ENCODE data around the gene CEP290. TPM values are rescaled to one million over a fixed set of nuclear protein-coding genes. Genes with fewer than 3 reads are reported as not detected.
"Not testable (repeated sequence)": the region's sequence is repeated elsewhere in the genome, so short reads cannot be mapped to it uniquely, and the experiment has no call there.

CEP290 gene
- total RNA-seq, 2 donors from 2014 or later = 8.5 to 9.7 TPM

DNA sequence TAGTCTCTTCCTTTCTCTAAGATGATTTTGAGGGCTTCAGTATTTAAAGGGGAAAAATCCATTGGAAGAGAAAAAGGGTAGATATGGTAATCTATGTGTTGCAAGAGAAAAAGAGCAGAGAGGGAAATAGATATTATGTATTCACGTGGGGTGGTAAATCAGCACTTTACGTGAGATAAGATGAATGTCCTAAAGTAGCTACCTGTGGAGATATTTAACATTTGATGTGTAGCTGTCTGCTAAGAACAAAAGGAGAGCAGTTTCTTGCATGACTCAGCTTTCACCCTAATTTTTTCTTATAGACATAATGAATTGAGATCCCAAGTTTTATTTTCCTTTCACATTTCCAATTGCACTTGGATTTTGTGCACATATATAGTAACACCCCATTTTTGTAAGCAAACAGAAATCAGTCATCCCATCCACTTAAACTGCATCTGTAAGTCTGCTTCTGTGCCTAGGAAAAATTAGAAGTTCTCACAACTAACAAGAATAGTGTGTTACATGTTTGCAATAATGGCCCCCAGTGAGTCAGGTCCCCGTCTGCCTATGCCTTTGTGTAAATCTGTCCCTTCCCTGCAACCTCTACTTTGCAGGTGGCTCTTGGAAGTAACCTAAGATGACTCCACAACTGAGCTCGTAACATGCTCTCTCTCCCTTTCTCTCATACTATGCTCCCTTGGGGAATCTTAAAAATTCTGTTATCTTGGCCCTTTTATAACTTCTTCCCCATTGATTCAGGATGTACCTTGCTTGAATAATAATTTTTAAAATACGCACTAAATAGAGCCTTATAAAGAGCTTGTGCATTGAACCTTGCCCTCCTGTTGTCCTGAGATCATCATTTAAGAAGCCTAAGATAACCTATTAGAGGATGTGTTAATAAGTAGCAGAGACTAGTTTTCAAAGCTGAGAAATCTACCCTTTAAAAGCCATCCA, 3.9 kb upstream of the CEP290 start:
- ATAC-seq = no peak
- intact Hi-C loops (cut with DNase I, micrococcal nuclease) = no loop called here
- DNase-seq = no peak

DNA sequence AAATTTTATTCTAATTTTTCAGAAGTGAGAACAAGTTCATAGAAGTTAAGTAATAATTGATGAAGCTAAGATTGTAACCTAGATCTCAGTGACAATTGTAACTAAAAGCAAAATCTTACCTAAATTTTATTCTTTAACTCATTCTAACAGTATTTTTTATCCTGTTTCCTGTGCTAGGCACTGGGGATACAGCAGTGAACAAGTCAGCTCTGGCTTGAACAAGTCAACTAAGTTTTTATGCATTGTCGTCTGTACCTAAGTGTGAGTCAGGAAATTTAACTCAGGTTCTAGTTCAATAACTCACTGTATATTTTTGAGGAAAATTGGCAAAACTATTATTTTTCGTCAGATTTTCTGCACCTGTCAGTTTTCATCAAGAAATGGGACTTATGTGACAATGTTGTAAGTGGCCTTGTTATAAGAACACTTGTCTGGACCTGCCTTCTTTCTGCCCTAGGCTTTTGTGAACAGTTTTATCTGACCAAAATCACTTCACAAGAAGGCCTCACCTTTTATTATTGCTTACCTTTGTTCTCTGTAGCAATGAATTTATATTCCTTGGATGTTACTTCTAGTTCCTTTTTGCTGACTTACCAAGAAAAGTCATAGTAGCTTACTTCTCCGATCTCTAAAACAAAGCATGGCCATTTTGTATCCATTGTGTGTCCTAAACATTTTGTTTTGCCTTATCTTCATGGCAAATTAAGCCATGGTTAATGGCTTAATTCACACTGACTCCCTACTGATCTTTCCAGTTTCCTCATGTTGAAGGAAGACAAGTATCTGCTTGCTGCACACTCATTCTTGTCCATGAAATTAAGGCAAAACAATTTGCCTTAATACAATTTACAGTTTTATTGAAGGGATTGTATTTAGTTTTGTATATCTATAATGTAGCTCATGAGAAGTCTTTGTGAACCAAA, 2.9 kb upstream of the CEP290 start:
- intact Hi-C loops (cut with DNase I, micrococcal nuclease) = no loop called here
- ATAC-seq (no peak), DNase-seq (no peak)

DNA sequence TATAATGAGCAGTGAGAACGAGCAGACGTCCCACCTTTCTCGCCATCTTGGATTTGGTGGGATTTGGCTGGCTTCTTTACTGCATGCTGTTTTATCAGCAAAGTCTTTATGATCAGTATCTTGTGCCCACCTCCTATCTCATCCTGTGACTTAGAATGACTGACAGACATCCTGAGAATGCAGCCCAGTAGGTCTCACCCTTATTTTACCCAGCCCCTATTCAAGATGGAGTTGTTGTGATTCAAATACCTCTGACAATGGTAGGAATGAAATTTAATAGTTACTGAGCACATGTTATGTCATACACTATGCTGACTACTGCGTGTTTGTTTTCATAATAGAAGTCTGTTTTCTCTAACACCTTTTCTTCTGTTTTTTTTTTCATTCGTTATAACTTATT, 2.1 kb upstream of the CEP290 start:
- DNase-seq (no peak), ATAC-seq (no peak)
- intact Hi-C loops (cut with DNase I, micrococcal nuclease) = no loop called here

DNA sequence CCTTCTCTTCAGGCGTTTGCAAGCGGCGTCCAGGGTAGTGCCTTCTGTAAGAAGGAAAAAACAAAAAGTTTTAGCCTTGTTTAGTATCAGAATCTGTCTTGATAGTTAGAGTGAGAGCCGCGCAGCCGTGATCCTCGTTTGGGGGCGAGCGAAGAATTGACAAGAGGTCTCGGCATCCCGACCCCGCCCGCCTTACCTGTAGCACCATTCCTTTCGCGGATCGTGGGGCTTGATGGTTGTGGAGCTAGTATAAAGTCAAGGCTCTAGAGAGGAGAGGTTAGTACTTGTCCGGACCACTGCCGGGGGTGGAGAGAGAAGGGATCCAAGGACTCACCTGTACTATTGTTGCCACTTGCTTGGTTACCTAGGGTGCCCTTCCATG, 713 bp upstream of the CEP290 start:
- ATAC-seq (peak; percentile 19), DNase-seq (peak; percentile 33 to 58)
- intact Hi-C loops (cut with DNase I, micrococcal nuclease) = no loop called here

DNA sequence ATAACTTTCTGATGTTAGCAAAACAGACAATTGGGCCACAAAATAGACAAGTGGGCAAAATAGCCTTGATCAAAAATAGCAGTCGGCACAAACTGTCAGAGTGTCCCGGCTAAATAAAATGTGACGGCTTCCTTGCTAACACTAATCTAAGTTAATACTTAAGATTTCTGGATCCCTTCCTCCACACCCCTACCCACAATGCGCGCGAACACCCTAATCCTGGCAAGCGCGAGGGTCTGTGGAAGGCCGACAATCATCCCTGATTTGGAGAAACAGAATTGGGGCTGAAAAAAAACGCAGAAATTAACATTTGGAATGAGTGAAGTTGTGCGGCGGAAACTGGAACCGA, 489 bp downstream of the CEP290 start:
- DNase-seq (no peak), ATAC-seq (no peak)
- intact Hi-C loops (cut with DNase I, micrococcal nuclease) = no loop called here

DNA sequence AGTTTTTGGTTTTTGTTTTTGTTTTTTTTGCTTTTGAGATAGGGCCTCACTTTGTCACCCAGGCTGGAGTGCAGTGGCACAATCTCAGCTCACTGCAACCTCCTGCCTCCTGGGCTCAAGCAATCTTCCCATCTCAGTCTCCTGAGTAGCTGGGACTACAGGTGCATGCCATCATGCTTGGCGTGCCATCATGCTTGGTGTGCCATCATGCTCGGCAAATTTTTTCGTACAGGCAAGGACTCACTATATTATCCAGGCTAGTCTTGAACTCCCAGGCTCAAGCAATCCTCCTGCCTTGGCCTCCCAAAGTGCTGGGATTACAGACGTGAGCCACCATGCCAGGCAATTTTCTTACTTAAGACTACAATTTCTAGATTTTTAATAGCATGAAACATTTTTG, 2.2 kb downstream of the CEP290 start:
- ATAC-seq; intact Hi-C loops (cut with DNase I, micrococcal nuclease): not testable (repeated sequence)

DNA sequence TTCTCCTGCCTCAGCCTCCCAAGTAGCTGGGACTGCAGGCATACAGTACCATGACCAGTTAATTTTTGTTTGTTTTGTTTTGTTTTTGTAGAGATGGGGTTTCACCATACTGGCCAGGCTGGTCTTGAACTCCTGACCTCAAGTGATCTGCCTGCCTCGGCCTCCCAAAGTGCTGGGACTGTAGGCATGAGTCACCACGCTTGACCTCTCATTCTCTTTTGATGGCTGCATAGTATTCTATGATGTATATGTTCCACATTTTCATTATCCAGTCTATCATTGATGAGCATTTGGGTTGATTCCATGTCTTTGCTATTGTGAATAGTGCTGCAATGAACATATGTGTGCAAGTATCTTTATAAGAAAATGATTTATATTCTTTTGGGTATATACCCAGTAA, 8.7 kb downstream of the CEP290 start:
- intact Hi-C loops (cut with DNase I, micrococcal nuclease); DNase-seq; ATAC-seq: not testable (repeated sequence)

More for the DNA sequence above, 2.2 kb downstream of the CEP290 start:
- not testable (repeated sequence) for DNase-seq

DNA sequence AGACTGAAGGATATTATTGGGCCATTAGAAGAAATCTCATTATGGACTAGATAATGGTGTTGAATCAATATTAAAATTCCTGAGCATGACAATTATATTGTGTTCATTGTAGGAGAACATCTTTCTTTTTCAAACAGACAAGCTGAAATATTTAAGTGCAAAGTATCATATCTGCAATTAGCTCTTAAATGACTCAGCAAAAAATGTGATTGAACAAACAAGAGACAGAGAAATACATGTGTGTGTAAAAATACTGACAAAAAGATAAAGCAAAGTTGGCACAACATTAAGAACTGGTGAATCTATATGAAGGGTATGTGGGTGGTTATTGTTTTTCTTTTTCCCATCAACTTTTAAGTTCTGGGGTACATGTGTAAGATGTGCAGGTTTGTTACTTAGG, 9.5 kb downstream of the CEP290 start:
- no peak for DNase-seq
- intact Hi-C loops (cut with DNase I, micrococcal nuclease) = no loop called here
- no peak for ATAC-seq

DNA sequence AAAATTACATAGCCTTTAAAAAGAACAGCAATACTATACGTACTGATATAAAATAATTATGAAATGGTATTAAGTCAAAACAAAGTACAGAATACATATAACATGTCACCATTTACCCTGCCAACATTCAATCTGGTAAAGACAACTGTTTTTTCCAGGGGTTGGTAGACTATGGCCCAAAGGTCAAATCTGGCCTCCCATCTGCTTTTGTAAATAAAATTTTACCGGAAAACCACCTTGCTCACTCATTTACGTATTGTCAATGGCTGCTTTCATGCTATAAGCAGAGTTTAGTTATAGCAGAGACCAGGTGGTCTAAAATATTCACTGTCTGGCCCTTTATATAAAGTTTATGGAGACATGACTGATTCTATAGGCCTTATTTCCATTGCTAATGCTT, 14.0 kb downstream of the CEP290 start:
- DNase-seq (no peak), ATAC-seq (no peak)
- intact Hi-C loops (cut with DNase I, micrococcal nuclease) = no loop called here

DNA sequence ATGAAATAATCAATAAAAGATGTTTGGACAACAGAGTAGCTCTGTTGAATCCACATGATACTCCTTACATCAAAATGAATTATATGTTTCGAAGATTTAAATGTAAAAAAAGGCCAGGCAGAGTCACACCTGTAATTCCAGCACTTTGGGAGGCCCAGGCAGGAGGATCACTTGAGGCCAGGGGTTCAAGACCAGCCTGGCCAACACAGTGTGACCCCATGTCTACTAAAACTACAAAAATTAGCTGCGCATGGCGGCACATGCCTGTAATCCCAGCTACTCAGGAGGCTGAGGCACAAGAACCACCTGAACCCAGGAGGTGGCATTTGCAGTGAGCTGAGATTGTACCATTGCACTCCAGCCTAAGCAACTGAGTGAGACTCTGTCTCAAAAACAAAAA, 14.8 kb downstream of the CEP290 start:
- intact Hi-C loops (cut with DNase I, micrococcal nuclease) = no loop called here
- DNase-seq = no peak
- ATAC-seq = no peak

DNA sequence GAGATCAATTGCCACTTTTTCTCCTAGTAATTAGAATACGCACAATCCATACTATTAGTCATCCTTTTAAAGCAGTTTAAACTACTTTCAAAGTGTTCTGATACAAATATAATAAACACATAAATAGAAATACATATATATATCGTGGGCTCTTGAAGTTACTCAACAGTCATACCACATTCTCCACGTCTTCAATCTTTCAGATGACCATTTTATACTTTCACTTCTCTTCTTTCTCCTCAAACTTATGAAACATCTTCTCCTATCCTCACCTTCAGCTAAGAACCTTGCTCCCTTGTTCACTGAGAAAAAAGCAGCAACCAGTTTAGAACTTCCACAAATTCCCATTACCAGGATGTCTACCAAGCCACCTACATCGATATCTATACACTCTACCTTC, 19.2 kb downstream of the CEP290 start:
- DNase-seq = no peak
- no peak for ATAC-seq
- intact Hi-C loops (cut with DNase I, micrococcal nuclease) = no loop called here

DNA sequence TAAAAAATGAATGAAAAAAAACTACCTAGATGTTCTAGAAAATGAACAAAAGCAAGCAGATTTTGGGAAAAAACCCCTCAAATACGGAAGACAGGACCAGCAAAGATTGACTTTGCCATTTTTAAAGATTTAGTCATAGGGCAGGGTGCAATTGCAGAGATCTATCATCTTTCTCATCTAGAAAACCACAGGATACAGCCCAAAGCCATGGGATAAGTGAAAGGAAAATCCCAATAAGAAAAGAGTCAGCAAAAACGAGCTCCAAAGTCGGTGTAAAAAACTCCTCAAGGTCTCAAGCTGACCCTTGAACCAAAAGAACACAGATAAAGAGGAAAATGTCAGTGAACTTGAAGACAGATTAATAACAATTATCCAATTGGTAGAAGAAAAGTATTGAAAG, 28.0 kb downstream of the CEP290 start:
- DNase-seq (no peak), ATAC-seq (no peak)
- intact Hi-C loops (cut with DNase I, micrococcal nuclease) = no loop called here

DNA sequence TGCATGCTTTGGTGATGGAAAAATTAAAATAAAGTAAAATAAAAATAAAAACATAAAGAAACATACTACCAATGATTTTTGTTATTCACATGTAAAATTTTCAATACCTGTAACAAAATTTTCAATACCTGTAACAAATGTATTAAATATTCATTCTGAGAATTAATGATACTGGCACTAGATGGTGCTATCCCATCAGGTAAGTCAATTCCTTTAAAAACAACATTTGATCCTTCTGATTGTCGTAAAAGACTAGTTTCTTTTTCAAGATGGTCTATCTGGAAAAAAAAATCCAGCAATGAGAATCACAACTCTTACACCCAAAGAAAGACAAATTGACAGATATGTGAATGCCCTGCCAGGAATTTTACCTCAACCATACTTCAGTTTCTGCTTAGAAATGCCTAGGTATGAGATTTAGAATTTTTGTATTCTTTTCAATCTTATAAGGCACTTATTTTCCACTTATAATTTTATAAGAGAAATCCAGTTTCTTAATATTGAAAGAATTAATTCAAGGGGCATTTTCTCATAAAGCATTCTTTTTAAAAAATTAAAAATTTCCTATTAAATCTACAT, 30.7 kb downstream of the CEP290 start:
- intact Hi-C loops (cut with DNase I, micrococcal nuclease) = no loop called here
- ATAC-seq = peak; percentile 56
- DNase-seq = no peak

DNA sequence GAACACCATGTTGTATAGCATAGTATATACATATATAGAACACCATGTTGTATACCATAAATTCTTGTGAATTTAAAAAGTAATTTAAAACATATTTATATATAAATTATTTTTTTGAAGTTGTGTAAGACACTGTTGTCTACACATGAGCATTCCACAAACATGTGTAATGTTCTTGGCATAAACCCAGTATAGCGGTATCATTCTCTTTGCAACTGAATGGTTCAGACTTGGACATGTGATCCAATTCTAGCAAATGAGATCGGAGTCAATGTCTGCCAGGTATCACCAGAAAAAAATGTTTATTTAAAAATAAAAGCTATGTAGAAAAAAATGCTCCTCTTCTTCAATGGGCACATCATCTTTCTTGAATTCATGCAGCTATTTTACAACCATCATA, 33.9 kb downstream of the CEP290 start:
- ATAC-seq (no peak), DNase-seq (no peak)
- intact Hi-C loops (cut with DNase I, micrococcal nuclease) = no loop called here

DNA sequence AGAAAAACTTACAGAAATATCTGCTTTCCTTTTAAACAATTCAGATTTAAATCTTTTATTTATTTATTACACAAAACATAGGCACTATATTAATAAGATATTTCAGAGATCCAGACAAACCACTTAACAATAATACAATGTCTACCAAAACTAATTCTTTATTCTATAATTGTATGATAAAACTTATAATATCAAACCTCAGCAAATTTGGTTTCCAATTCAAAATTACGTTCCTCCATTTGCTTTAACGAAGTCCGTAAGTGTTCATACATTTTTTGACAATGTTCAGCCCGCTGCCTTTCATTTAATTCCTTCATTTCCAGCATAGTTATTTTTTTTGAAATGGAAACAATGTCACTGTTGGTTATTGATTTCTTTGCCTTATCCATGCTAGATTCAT, 48.3 kb downstream of the CEP290 start:
- ATAC-seq (no peak), DNase-seq (no peak)
- intact Hi-C loops (cut with DNase I, micrococcal nuclease) = no loop called here

DNA sequence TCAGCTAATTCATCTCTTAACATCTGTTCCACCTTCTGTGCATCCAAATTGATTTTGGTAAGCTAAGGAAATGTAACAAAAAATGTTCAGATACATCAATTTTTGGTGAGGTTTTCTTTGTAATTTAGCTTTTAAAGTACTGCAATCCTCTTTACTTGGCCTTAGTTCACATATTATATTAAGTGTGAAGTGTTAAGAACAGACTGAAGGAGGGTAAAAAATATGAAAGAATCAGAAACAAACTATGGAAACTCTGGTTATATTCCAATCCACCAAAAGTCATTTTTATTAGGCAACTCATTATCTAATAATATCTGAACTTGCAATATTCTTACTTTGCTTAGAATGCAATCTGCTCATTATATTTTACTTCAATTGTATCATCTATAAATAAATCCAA, 49.1 kb downstream of the CEP290 start:
- intact Hi-C loops (cut with DNase I, micrococcal nuclease) = no loop called here
- no peak for ATAC-seq
- no peak for DNase-seq

DNA sequence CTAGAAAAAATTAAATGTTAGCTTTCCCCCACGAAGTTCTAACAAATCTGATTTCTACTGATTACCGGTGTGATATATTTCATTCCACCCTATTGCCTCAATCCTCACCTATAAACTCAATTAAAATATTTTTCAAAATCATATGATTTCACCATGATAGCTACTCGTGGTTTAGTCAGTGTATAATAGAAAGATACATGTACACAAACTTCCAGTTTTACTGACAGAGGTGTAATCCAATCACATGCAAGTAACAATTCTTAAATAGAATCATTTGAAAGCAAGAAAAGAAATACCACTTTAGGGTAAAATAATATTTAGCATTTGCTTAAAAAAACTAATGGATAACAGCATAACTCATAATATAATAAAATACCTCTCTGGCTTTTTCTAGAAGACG, 57.7 kb downstream of the CEP290 start:
- no peak for ATAC-seq
- intact Hi-C loops (cut with DNase I, micrococcal nuclease) = no loop called here
- no peak for DNase-seq

DNA sequence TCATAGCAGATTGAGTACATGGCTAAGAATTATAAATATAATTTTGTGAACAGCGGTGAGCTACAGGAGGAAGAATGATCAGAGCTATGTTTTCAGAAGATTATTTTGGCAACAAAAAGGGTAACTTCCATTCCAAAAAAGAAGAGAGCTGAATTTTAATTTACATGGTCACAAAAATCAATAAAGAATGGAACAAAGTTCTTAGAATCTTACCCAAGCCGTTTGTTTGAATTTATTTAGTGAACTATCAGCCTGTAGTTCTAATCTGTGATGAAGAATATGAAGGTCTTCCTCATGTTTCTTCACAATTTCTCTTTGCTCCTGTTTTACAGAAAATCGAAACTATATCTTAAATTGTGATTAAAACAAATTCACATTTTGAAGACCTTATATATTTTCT, 58.3 kb downstream of the CEP290 start:
- no peak for DNase-seq
- ATAC-seq = no peak
- intact Hi-C loops (cut with DNase I, micrococcal nuclease) = no loop called here

DNA sequence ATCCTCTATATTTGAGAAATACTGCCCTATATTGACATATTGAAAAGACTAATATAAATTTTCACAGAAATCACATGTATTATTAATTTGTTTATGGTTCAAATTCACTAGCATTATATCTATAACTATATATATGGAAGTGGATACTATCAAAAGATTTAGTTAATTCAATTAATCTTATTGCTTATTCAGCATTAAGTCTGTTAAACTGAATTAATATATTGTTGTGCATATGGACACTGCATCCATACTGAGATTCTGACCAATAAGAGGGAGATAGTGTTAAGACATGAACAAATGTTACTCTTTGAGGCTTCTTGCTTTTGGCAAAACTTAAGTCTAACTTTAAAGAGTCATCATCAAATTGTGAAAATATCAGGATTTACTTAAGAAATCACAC, 60.6 kb downstream of the CEP290 start:
- intact Hi-C loops (cut with DNase I, micrococcal nuclease) = no loop called here
- DNase-seq = no peak
- ATAC-seq = no peak

DNA sequence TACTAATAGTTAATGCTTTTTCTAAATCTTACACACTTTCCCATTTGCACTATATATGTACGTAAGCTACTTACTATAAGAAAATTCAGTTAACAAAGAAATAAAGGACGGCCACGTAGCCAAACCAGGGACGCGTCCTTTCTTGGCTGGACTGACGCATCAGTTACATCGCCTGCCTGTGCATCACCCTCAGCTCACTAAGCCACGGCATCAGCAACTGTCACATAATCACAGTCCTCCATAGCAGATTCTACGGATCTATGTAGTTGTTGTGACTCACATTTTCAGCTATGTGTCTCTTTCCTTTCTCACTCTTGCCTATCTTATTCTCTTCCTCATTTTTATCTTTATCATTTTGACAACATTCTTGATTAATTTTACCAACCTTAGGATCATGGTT, 74.6 kb downstream of the CEP290 start:
- ATAC-seq = no peak
- intact Hi-C loops (cut with DNase I, micrococcal nuclease) = no loop called here
- no peak for DNase-seq

Data from left colon (tissue), 2 donors.